ENCODE results near the gene OVOL2. TPM values are rescaled to one million over a fixed set of nuclear protein-coding genes. Genes with fewer than 3 reads are reported as not detected.
"Not testable (repeated sequence)": the region's sequence is repeated elsewhere in the genome, so short reads cannot be mapped to it uniquely, and the experiment has no call there.

OVOL2 gene
- total RNA-seq, 1 experiment from 2014 or later = 20.7 TPM

GRCh38 chr20:18091623-18092022 is 33.9 kb upstream of the OVOL2 start:
- H3F3A ChIP-seq (ENCODE audit: insufficient read depth, low read depth) = no peaks in the 10 kb centered on the region
- POLR2A ChIA-PET (ENCODE audit: unreplicated experiment) = no interaction called here
- no TSS peak for BruUV-seq (replicated peaks)

GRCh38 chr20:18090477-18090876 is 32.8 kb upstream of the OVOL2 start:
- Histone ChIP-seq H3K36me3 (ENCODE audit: low read depth) (no peaks in the 10 kb centered on the region), H3K9me2 (ENCODE audit: insufficient read depth) (no peaks in the 10 kb centered on the region), H3K9me3 (ENCODE audit: insufficient read depth, low read depth) (no peaks in the 10 kb centered on the region), H2AFZ (no peak overlapping the region), H3K27ac (no peak overlapping the region), H4K20me1 (ENCODE audit: insufficient read depth) (no peaks in the 10 kb centered on the region), H3K4me2 (no peak overlapping the region), H3K4me1 (replicated peaks; ENCODE audit: insufficient read depth) (no peaks in the 10 kb centered on the region), H3K27me3 (ENCODE audit: insufficient read depth, low read depth) (no peaks in the 10 kb centered on the region), H3K79me2 (ENCODE audit: low read depth) (no peaks in the 10 kb centered on the region), H3K4me3 (no peak overlapping the region), H3F3A (ENCODE audit: insufficient read depth, low read depth) (no peaks in the 10 kb centered on the region)
- TF ChIP-seq EZH2 (IDR thresholded peaks at IDR 0.05; ENCODE audit: low read depth) (no peak), CTCF (conservative IDR thresholded peaks at IDR 0.05) (no peak)
- BruUV-seq (replicated peaks) = no TSS peak
- CTCF ChIA-PET = no interaction called here
- intact Hi-C loops (cut with micrococcal nuclease; ENCODE audit: unreplicated experiment) = no loop called here
- DNase-seq = no peak
- POLR2A ChIA-PET (ENCODE audit: unreplicated experiment) = no interaction called here

More at GRCh38 chr20:18091623-18092022, 33.9 kb upstream of the OVOL2 start:
- H3K4me3 ChIP-seq = no peak overlapping the region
- H3K4me2 ChIP-seq = no peak overlapping the region
- no peaks in the 10 kb centered on the region for H3K4me1 ChIP-seq (replicated peaks; ENCODE audit: insufficient read depth)
- no peaks in the 10 kb centered on the region for H3K9me2 ChIP-seq (ENCODE audit: insufficient read depth)
- TF ChIP-seq EZH2 (IDR thresholded peaks at IDR 0.05; ENCODE audit: low read depth) = no peak
- no peak for TF ChIP-seq CTCF (conservative IDR thresholded peaks at IDR 0.05)
- no peaks in the 10 kb centered on the region for H3K9me3 ChIP-seq (ENCODE audit: insufficient read depth, low read depth)
- no peaks in the 10 kb centered on the region for H3K27me3 ChIP-seq (ENCODE audit: insufficient read depth, low read depth)
- H3K27ac ChIP-seq = no peak overlapping the region
- CTCF ChIA-PET = no interaction called here
- no peak for DNase-seq
- H3K36me3 ChIP-seq (ENCODE audit: low read depth) = no peaks in the 10 kb centered on the region
- no peaks in the 10 kb centered on the region for H3K79me2 ChIP-seq (ENCODE audit: low read depth)
- no peaks in the 10 kb centered on the region for H4K20me1 ChIP-seq (ENCODE audit: insufficient read depth)
- intact Hi-C loops (cut with micrococcal nuclease; ENCODE audit: unreplicated experiment) = no loop called here
- H2AFZ ChIP-seq = no peak overlapping the region

- POLR2A ChIA-PET (ENCODE audit: unreplicated experiment) = no interaction called here
- Histone ChIP-seq H3K27ac (no peak overlapping the region), H3K4me1 (replicated peaks; ENCODE audit: insufficient read depth) (no peaks in the 10 kb centered on the region), H3F3A (ENCODE audit: insufficient read depth, low read depth) (no peaks in the 10 kb centered on the region), H3K9me2 (ENCODE audit: insufficient read depth) (no peaks in the 10 kb centered on the region), H3K4me3 (no peak overlapping the region), H3K4me2 (no peak overlapping the region), H3K79me2 (ENCODE audit: low read depth) (no peaks in the 10 kb centered on the region), H3K36me3 (ENCODE audit: low read depth) (no peaks in the 10 kb centered on the region), H3K27me3 (ENCODE audit: insufficient read depth, low read depth) (no peaks in the 10 kb centered on the region), H3K9me3 (ENCODE audit: insufficient read depth, low read depth) (no peaks in the 10 kb centered on the region), H4K20me1 (ENCODE audit: insufficient read depth) (no peaks in the 10 kb centered on the region), H2AFZ (no peak overlapping the region)
- CTCF ChIA-PET = no interaction called here
- no peak for TF ChIP-seq EZH2 (IDR thresholded peaks at IDR 0.05; ENCODE audit: low read depth)
- TF ChIP-seq CTCF (conservative IDR thresholded peaks at IDR 0.05) = no peak
- no peak for DNase-seq
- intact Hi-C loops (cut with micrococcal nuclease; ENCODE audit: unreplicated experiment) = no loop called here
- no TSS peak for BruUV-seq (replicated peaks)
These were observed 32.3 kb upstream of the OVOL2 start for GRCh38 chr20:18090044-18090443.

- H3K4me1 ChIP-seq (replicated peaks; ENCODE audit: insufficient read depth); H3K27me3 ChIP-seq (ENCODE audit: insufficient read depth, low read depth); H3K4me2 ChIP-seq; H3K9me3 ChIP-seq (ENCODE audit: insufficient read depth, low read depth); intact Hi-C loops (cut with micrococcal nuclease; ENCODE audit: unreplicated experiment); DNase-seq; H4K20me1 ChIP-seq (ENCODE audit: insufficient read depth); H3K9me2 ChIP-seq (ENCODE audit: insufficient read depth); H3K4me3 ChIP-seq; H3F3A ChIP-seq (ENCODE audit: insufficient read depth, low read depth); H2AFZ ChIP-seq; H3K79me2 ChIP-seq (ENCODE audit: low read depth); H3K36me3 ChIP-seq (ENCODE audit: low read depth); POLR2A ChIA-PET (ENCODE audit: unreplicated experiment); CTCF ChIA-PET; BruUV-seq (replicated peaks); H3K27ac ChIP-seq: not testable (repeated sequence)
These were observed 31.1 kb upstream of the OVOL2 start for GRCh38 chr20:18088841-18089240.

- H4K20me1 ChIP-seq (ENCODE audit: insufficient read depth); H3K36me3 ChIP-seq (ENCODE audit: low read depth); H3K4me1 ChIP-seq (replicated peaks; ENCODE audit: insufficient read depth); H3K4me3 ChIP-seq; H3K27ac ChIP-seq; H3F3A ChIP-seq (ENCODE audit: insufficient read depth, low read depth); H3K79me2 ChIP-seq (ENCODE audit: low read depth); CTCF ChIA-PET; intact Hi-C loops (cut with micrococcal nuclease; ENCODE audit: unreplicated experiment); H3K4me2 ChIP-seq; BruUV-seq (replicated peaks); DNase-seq; H3K9me2 ChIP-seq (ENCODE audit: insufficient read depth); H3K27me3 ChIP-seq (ENCODE audit: insufficient read depth, low read depth); H2AFZ ChIP-seq; POLR2A ChIA-PET (ENCODE audit: unreplicated experiment); H3K9me3 ChIP-seq (ENCODE audit: insufficient read depth, low read depth): not testable (repeated sequence)
These were observed 30.6 kb upstream of the OVOL2 start for GRCh38 chr20:18088298-18088697.
